A673 (cell line): ENCODE data around the gene MIEN1. TPM values are rescaled to one million over a fixed set of nuclear protein-coding genes. Genes with fewer than 3 reads are reported as not detected.

Source experiments
- BruUV-seq: library from RNA; stranded (reverse); fragments of 400-500 nt; replicated peaks from 2 replicates; lab custom pipeline; 2021; lab: Mats Ljungman, UMichigan
- CTCF ChIA-PET: fragments of 300-600 bp; sonication (Branson Sonifier 250); formaldehyde crosslinking; loops from one replicate; lab custom pipeline; 2022; ENCODE audit warnings: antibody characterized with exemption; lab: Charles Lee
- POLR2A ChIA-PET: fragments of 300-600 bp; sonication (Branson Sonifier 250); formaldehyde crosslinking; loops from one replicate; lab custom pipeline; 2022; ENCODE audit warnings: antibody characterized with exemption; ENCODE audit not compliant: low non-redundant PET; lab: Charles Lee
- DNase-seq: peaks from one replicate; pipeline ENCODE4 v3.0.0-alpha.2; 2015; ENCODE audit warnings: low spot score
- H3K27ac ChIP-seq: fragments of 200-600 bp; sonication (generic); 2 replicates; pipeline ENCODE4 v1.5.1; 2016; ENCODE audit warnings: mixed run types, low read depth, mild to moderate bottlenecking, mixed read lengths, antibody characterized with exemption, low read length; ENCODE audit not compliant: poor library complexity, severe bottlenecking
- H3K27me3 ChIP-seq: fragments of 200-600 bp; sonication (generic); replicated peaks from 2 replicates; pipeline ENCODE4 v1.6.1; 2017; ENCODE audit warnings: mixed run types, low read depth, mild to moderate bottlenecking, mixed read lengths, antibody characterized with exemption, low read length; ENCODE audit not compliant: insufficient read depth, poor library complexity
- H3K36me3 ChIP-seq: fragments of 200-600 bp; sonication (generic); 2 replicates; pipeline ENCODE4 v1.6.1; 2016; ENCODE audit warnings: mixed run types, mild to moderate bottlenecking, mixed read lengths, antibody characterized with exemption, low read length; ENCODE audit not compliant: insufficient read depth, poor library complexity, severe bottlenecking
- H3K4me1 ChIP-seq: fragments of 200-600 bp; sonication (generic); 2 replicates; pipeline ENCODE4 v1.6.1; 2017; ENCODE audit warnings: mixed run types, mild to moderate bottlenecking, mixed read lengths, antibody characterized with exemption, low read length; ENCODE audit not compliant: insufficient read depth, poor library complexity, severe bottlenecking
- H3K4me3 ChIP-seq: fragments of 200-600 bp; sonication (generic); 2 replicates; pipeline ENCODE4 v1.5.1; 2016; ENCODE audit warnings: low read depth, mixed run types, mild to moderate bottlenecking, mixed read lengths, low read length; ENCODE audit not compliant: poor library complexity, severe bottlenecking
- H3K9me3 ChIP-seq: fragments of 200-600 bp; sonication (generic); 2 replicates; pipeline ENCODE4 v1.6.1; 2016; ENCODE audit warnings: mixed run types, low read depth, mild to moderate bottlenecking, mixed read lengths, antibody characterized with exemption, low read length; ENCODE audit not compliant: poor library complexity, severe bottlenecking
- CTCF ChIP-seq: fragments of 300-800, 200-600 bp; sonication (generic); conservative IDR thresholded peaks from 2 replicates; pipeline ENCODE4 v1.5.1; 2017; ENCODE audit warnings: low read depth, mild to moderate bottlenecking, antibody characterized with exemption, low read length, moderate library complexity, mixed read lengths
- EZH2 ChIP-seq: fragments of 200-600 bp; sonication (generic); IDR thresholded peaks from 2 replicates; pipeline ENCODE4 v1.6.1; 2017; ENCODE audit warnings: borderline replicate concordance, low read depth, mild to moderate bottlenecking, mixed read lengths, antibody characterized with exemption, low read length; ENCODE audit not compliant: poor library complexity, severe bottlenecking
- intact Hi-C: fragments of 100-400 bp; cut with micrococcal nuclease; formaldehyde crosslinking; loops from one replicate; pipeline ENCODE4 v1.10.0; 2022; ENCODE audit not compliant: unreplicated experiment
- total RNA-seq: library from RNA; stranded (reverse); gene quantifications from 2 replicates; pipeline ENCODE4 v1.2.3, GENCODE V29; 2021

MIEN1 gene
- total RNA-seq, 1 experiment from 2014 or later, result 30.5 TPM

GRCh38 chr17:39724731-39725130, 5.6 kb downstream of the MIEN1 start:
- TF ChIP-seq EZH2, result no peak
- TF ChIP-seq CTCF, result no peak
- ChIA-PET CTCF (no interaction called here), POLR2A (no interaction called here)
- H3K4me1 ChIP-seq, result no peaks in the 10 kb centered on the region
- no peak overlapping the region for H3K27ac ChIP-seq
- no TSS peak for BruUV-seq
- no peaks in the 10 kb centered on the region for H3K36me3 ChIP-seq
- no peaks in the 10 kb centered on the region for H3K27me3 ChIP-seq
- H3K9me3 ChIP-seq, result no peaks in the 10 kb centered on the region
- intact Hi-C loops, result no loop called here
- no peak for DNase-seq
- H3K4me3 ChIP-seq, result no peak overlapping the region

GRCh38 chr17:39722965-39723848, 7.1 kb downstream of the MIEN1 start:
- DNase-seq, result no peak
- CTCF ChIA-PET, result no interaction called here
- H3K27me3 ChIP-seq, result no peaks in the 10 kb centered on the region
- H3K9me3 ChIP-seq, result no peaks in the 10 kb centered on the region
- intact Hi-C loops, result no loop called here
- H3K27ac ChIP-seq, result no peak overlapping the region
- no peaks in the 10 kb centered on the region for H3K36me3 ChIP-seq
- no peaks in the 10 kb centered on the region for H3K4me1 ChIP-seq
- no peak overlapping the region for H3K4me3 ChIP-seq
- POLR2A ChIA-PET, result interaction anchor here (0.6 kb wide), 1 partner anchor 1116 kb away, joined by 3 read pairs; no protein-coding TSS in a partner anchor
- BruUV-seq, result no TSS peak
- TF ChIP-seq CTCF (no peak), EZH2 (no peak)

- no peaks in the 10 kb centered on the region for H3K9me3 ChIP-seq
- CTCF ChIA-PET, result no interaction called here
- H3K4me3 ChIP-seq, result no peak overlapping the region
- intact Hi-C loops, result no loop called here
- H3K27ac ChIP-seq, result no peak overlapping the region
- no peak for DNase-seq
- H3K27me3 ChIP-seq, result no peaks in the 10 kb centered on the region
- no peaks in the 10 kb centered on the region for H3K4me1 ChIP-seq
- no peak for TF ChIP-seq CTCF
- no peak for TF ChIP-seq EZH2
- POLR2A ChIA-PET, result no interaction called here
- no peaks in the 10 kb centered on the region for H3K36me3 ChIP-seq
- no TSS peak for BruUV-seq
Observed at GRCh38 chr17:39722104-39722503, 8.2 kb downstream of the MIEN1 start.
